OCI-LY7 (cell line): Measurements from ENCODE around the gene CELSR3. TPM values are rescaled to one million over a fixed set of nuclear protein-coding genes. Genes with fewer than 3 reads are reported as not detected.

ENCODE experiments used
- BruUV-seq: library from RNA; stranded (reverse); fragments of 400-500 nt; replicated peaks from 2 replicates; lab custom pipeline; 2021; lab: Mats Ljungman, UMichigan
- CTCF ChIA-PET: fragments of 300-600 bp; sonication (Branson Sonifier 250); formaldehyde crosslinking; loops from one replicate; lab custom pipeline; 2022; ENCODE audit warnings: antibody characterized with exemption; ENCODE audit not compliant: unreplicated experiment; lab: Charles Lee
- POLR2A ChIA-PET: fragments of 300-600 bp; sonication (Branson Sonifier 250); formaldehyde crosslinking; loops from one replicate; lab custom pipeline; 2022; ENCODE audit warnings: antibody characterized with exemption; lab: Charles Lee
- DNase-seq: peaks from one replicate; pipeline ENCODE4 v3.0.0-alpha.2; 2015; ENCODE audit warnings: low spot score
- H2AFZ ChIP-seq: fragments of 200-600 bp; sonication (generic), shearing (Covaris generic); 2 replicates; pipeline ENCODE4 v1.6.1; 2014; ENCODE audit warnings: mild to moderate bottlenecking, antibody characterized with exemption, low read length, moderate library complexity
- H3K27ac ChIP-seq: fragments of 200-600 bp; sonication (generic); 2 replicates; pipeline ENCODE4 v1.5.1; 2014; ENCODE audit warnings: mixed run types, low read depth, mild to moderate bottlenecking, moderate library complexity, low read length, inconsistent platforms; ENCODE audit not compliant: poor library complexity, severe bottlenecking
- H3K36me3 ChIP-seq: fragments of 200-600 bp; sonication (generic); 2 replicates; pipeline ENCODE4 v1.6.1; 2014; ENCODE audit warnings: mild to moderate bottlenecking, antibody characterized with exemption, low read length, moderate library complexity, mixed read lengths; ENCODE audit not compliant: insufficient read depth
- H3K4me1 ChIP-seq: fragments of 200-600 bp; sonication (generic); 2 replicates; pipeline ENCODE4 v1.5.1; 2014; ENCODE audit warnings: mild to moderate bottlenecking, low read length; ENCODE audit not compliant: insufficient read depth, poor library complexity, severe bottlenecking
- H3K4me2 ChIP-seq: fragments of 200-600 bp; sonication (generic); 2 replicates; pipeline ENCODE4 v1.6.1; 2014; ENCODE audit warnings: mild to moderate bottlenecking, low read length
- H3K4me3 ChIP-seq: fragments of 200-600 bp; sonication (generic); 2 replicates; pipeline ENCODE4 v1.5.1; 2014; ENCODE audit warnings: mild to moderate bottlenecking, low read depth, low read length; ENCODE audit not compliant: poor library complexity, severe bottlenecking
- H3K79me2 ChIP-seq: fragments of 200-600 bp; sonication (generic); 2 replicates; pipeline ENCODE4 v1.6.1; 2016; ENCODE audit warnings: low read depth, mild to moderate bottlenecking, low read length, moderate library complexity, mixed read lengths; ENCODE audit not compliant: insufficient read depth
- H3K9me2 ChIP-seq: fragments of 200-600 bp; sonication (generic); 2 replicates; pipeline ENCODE4 v1.6.1; 2016; ENCODE audit warnings: mild to moderate bottlenecking, low read length, mixed read lengths; ENCODE audit not compliant: insufficient read depth
- H3K9me3 ChIP-seq: fragments of 200-600 bp; sonication (generic); 2 replicates; pipeline ENCODE4 v1.6.1; 2014; ENCODE audit warnings: mild to moderate bottlenecking, mixed run types, low read length, mixed read lengths
- H4K20me1 ChIP-seq: fragments of 200-600 bp; sonication (generic); 2 replicates; pipeline ENCODE4 v1.6.1; 2014; ENCODE audit warnings: mild to moderate bottlenecking, antibody characterized with exemption, low read length, moderate library complexity, mixed read lengths; ENCODE audit not compliant: insufficient read depth
- CTCF ChIP-seq: fragments of 200-600 bp; sonication (generic); conservative IDR thresholded peaks from 2 replicates; pipeline ENCODE4 v1.5.1; 2014; ENCODE audit warnings: mild to moderate bottlenecking, antibody characterized with exemption, low read length, moderate library complexity, mixed read lengths
- EZH2phosphoT487 ChIP-seq: fragments of 200-600 bp; sonication (generic); IDR thresholded peaks from 2 replicates; pipeline ENCODE4 v1.6.1; 2018; ENCODE audit warnings: low read depth, borderline replicate concordance, mild to moderate bottlenecking, mixed run types, antibody characterized with exemption, low read length, moderate library complexity, mixed read lengths
- intact Hi-C: fragments of 100-400 bp; cut with micrococcal nuclease; formaldehyde crosslinking; loops from one replicate; pipeline ENCODE4 v1.10.0; 2022; ENCODE audit not compliant: unreplicated experiment
- total RNA-seq, 2 experiments: library from RNA; depleted of rRNA in 1 of 2; stranded (reverse); fragments of >200 nt in 1 of 2; shearing (Covaris generic) in 1 of 2; gene quantifications; 2 replicates each; pipeline ENCODE4 v1.2.3, GENCODE V29; 2014 to 2022

Gene CELSR3
- total RNA-seq, 2 experiments from 2014 or later = 3.0 to 9.1 TPM

- Histone ChIP-seq H3K9me2 (no peaks in the 10 kb centered on the region), H3K4me3 (peak overlapping the region; percentile 84), H3K4me2 (peak overlapping the region; percentile 93), H3K4me1 (peaks cover 35% of the 10 kb centered on the region), H2AFZ (peak overlapping the region; percentile 54; the same call in 1 of the 2 replicates), H3K36me3 (peaks cover 53% of the 10 kb centered on the region), H3K9me3 (no peaks in the 10 kb centered on the region), H4K20me1 (no peaks in the 10 kb centered on the region), H3K79me2 (peaks cover 7% of the 10 kb centered on the region; the same call in 1 of the 2 replicates), H3K27ac (peak overlapping the region; percentile 75)
- no TSS peak for BruUV-seq
- ChIA-PET CTCF (interaction anchor here (0.6 to 1.5 kb wide), 3 partner anchors 50 to 267 kb away, joined by 3 read pairs; partner anchors contain the start of genes PFKFB4 and SLC26A6), POLR2A (interaction anchor here (1.5 kb wide), 1 partner anchor 17 kb away, joined by 5 read pairs; no protein-coding TSS in a partner anchor)
- intact Hi-C loops = loop anchor here (2.0 kb wide), 1 partner anchor 22 kb away; the partner anchor contains the start of gene CELSR3
- no peak for TF ChIP-seq CTCF
- no peak for TF ChIP-seq EZH2phosphoT487
- no peak for DNase-seq
These were observed 22.6 kb upstream of the CELSR3 start for GRCh38 chr3:48685293-48685602.

- peak; percentile 33 for DNase-seq
- POLR2A ChIA-PET = interaction anchor here (0.5 to 1.5 kb wide), 2 partner anchors 17 to 52 kb away, joined by 3 to 5 read pairs; no protein-coding TSS in a partner anchor
These were observed 21.9 kb upstream of the CELSR3 start for GRCh38 chr3:48684480-48685143.

More at GRCh38 chr3:48684480-48685143, 21.9 kb upstream of the CELSR3 start:
- BruUV-seq = no TSS peak
- Histone ChIP-seq H3K4me1 (peaks cover 42% of the 10 kb centered on the region), H3K4me3 (peak overlapping the region; percentile 84), H2AFZ (no peak overlapping the region), H3K79me2 (peaks cover 7% of the 10 kb centered on the region; the same call in 1 of the 2 replicates), H4K20me1 (no peaks in the 10 kb centered on the region), H3K9me2 (no peaks in the 10 kb centered on the region), H3K9me3 (no peaks in the 10 kb centered on the region), H3K4me2 (peak overlapping the region; percentile 93), H3K36me3 (peaks cover 52% of the 10 kb centered on the region), H3K27ac (no peak overlapping the region)
- intact Hi-C loops = loop anchor here (2.0 kb wide), 1 partner anchor 22 kb away; the partner anchor contains the start of gene CELSR3
- no peak for TF ChIP-seq EZH2phosphoT487
- TF ChIP-seq CTCF = no peak
- CTCF ChIA-PET = interaction anchor here (0.6 to 1.5 kb wide), 2 partner anchors 38 to 50 kb away, joined by 3 read pairs; partner anchors contain the start of gene SLC26A6
